GM23248 (cell line): ENCODE results near the gene PIK3R5. TPM values are rescaled to one million over a fixed set of nuclear protein-coding genes. Genes with fewer than 3 reads are reported as not detected.

Experiments used
- DNase-seq: peaks from one replicate; pipeline ENCODE4 v3.0.0-alpha.2; 2015
- H2AFZ ChIP-seq: fragments of 200-600 bp; sonication (generic); 2 replicates; pipeline ENCODE4 v1.6.1; 2016; ENCODE audit warnings: antibody characterized with exemption
- H3F3A ChIP-seq: fragments of 200-600 bp; sonication (generic); 2 replicates; pipeline ENCODE4 v1.6.1; 2016; ENCODE audit warnings: mild to moderate bottlenecking, antibody characterized with exemption, mixed run types; ENCODE audit not compliant: insufficient read depth
- H3K27ac ChIP-seq: fragments of 200-600 bp; sonication (generic); 2 replicates; pipeline ENCODE4 v1.5.1; 2016; ENCODE audit warnings: mild to moderate bottlenecking
- H3K27me3 ChIP-seq: fragments of 200-600 bp; sonication (generic); replicated peaks from 2 replicates; pipeline ENCODE4 v1.6.1; 2016; ENCODE audit warnings: mild to moderate bottlenecking; ENCODE audit not compliant: insufficient read depth
- H3K36me3 ChIP-seq: fragments of 200-600 bp; sonication (generic); 2 replicates; pipeline ENCODE4 v1.6.1; 2016; ENCODE audit warnings: low read depth, mild to moderate bottlenecking
- H3K4me1 ChIP-seq: fragments of 200-600 bp; sonication (generic); 2 replicates; pipeline ENCODE4 v1.6.1; 2016; ENCODE audit warnings: mild to moderate bottlenecking; ENCODE audit not compliant: insufficient read depth
- H3K4me2 ChIP-seq: fragments of 200-600 bp; sonication (generic); one replicate; pipeline ENCODE4 v1.6.1; 2016; ENCODE audit warnings: mild to moderate bottlenecking; ENCODE audit not compliant: unreplicated experiment
- H3K4me3 ChIP-seq: fragments of 200-600 bp; sonication (generic); 2 replicates; pipeline ENCODE4 v1.5.1; 2016; ENCODE audit warnings: mild to moderate bottlenecking
- H3K79me2 ChIP-seq: fragments of 200-600 bp; sonication (generic); 2 replicates; pipeline ENCODE4 v1.6.1; 2016; ENCODE audit warnings: mild to moderate bottlenecking; ENCODE audit not compliant: insufficient read depth
- H3K9ac ChIP-seq: fragments of 200-600 bp; sonication (generic); 2 replicates; pipeline ENCODE4 v1.6.1; 2016; ENCODE audit warnings: mild to moderate bottlenecking
- H3K9me2 ChIP-seq: fragments of 200-600 bp; sonication (generic); 2 replicates; pipeline ENCODE4 v1.6.1; 2016; ENCODE audit warnings: mixed run types, mild to moderate bottlenecking, moderate library complexity; ENCODE audit not compliant: insufficient read depth
- H3K9me3 ChIP-seq: fragments of 200-600 bp; sonication (generic); one replicate; pipeline ENCODE4 v1.6.1; 2017; ENCODE audit warnings: low read depth
- H4K20me1 ChIP-seq: fragments of 200-600 bp; sonication (generic); 2 replicates; pipeline ENCODE4 v1.6.0; 2016; ENCODE audit not compliant: insufficient read depth
- EZH2 ChIP-seq: fragments of 200-600 bp; sonication (generic); IDR thresholded peaks from 2 replicates; pipeline ENCODE4 v1.6.1; 2018; ENCODE audit warnings: antibody characterized with exemption, mild to moderate bottlenecking; ENCODE audit not compliant: insufficient read depth, poor library complexity, severe bottlenecking
- EZH2phosphoT487 ChIP-seq: fragments of 200-600 bp; sonication (generic); IDR thresholded peaks from 2 replicates; pipeline ENCODE4 v1.6.1; 2018; ENCODE audit warnings: antibody characterized with exemption, moderate library complexity, mild to moderate bottlenecking, low read depth; ENCODE audit not compliant: insufficient read depth
- WGBS, 2 experiments: methylation state at CpG; one replicate each; pipeline ENCODE4 v1.1.6; 2015 to 2017; ENCODE audit warnings: low lambda C conversion rate in 2 of 2, low coverage in 1 of 2; ENCODE audit errors: missing lambda C conversion rate in 2 of 2; 5-methylcytosine and 5-hydroxymethylcytosine counted together
- in situ Hi-C: fragments of 300-500 bp; cut with MboI; formaldehyde crosslinking; loops from 2 replicates; pipeline ENCODE4 v1.15.0; 2020
- polyA plus RNA-seq: library from polyadenylated mRNA; unstranded; fragments of >200 nt; fragmentation: Nextera tagmentation; extraction: Ambion mirVana; gene quantifications from 2 replicates; pipeline ENCODE4 v1.2.1, GENCODE V29; 2016
- total RNA-seq: library from RNA; depleted of rRNA; stranded (reverse); fragments of >200 nt; shearing (Covaris generic); gene quantifications from 2 replicates; pipeline ENCODE4 v1.2.3, GENCODE V29; 2014

The PIK3R5 gene
- total and polyA plus RNA-seq, 2 experiments from 2014 or later, result 0.11 TPM; not detected in 1

GRCh38 chr17:8868529-8868951 lies 97.0 kb downstream of the PIK3R5 start:
- no peaks in the 10 kb centered on the region for H3K4me1 ChIP-seq
- TF ChIP-seq EZH2phosphoT487, result no peak
- TF ChIP-seq EZH2, result no peak
- H3K4me3 ChIP-seq, result no peak overlapping the region
- no peaks in the 10 kb centered on the region for H3K27me3 ChIP-seq
- in situ Hi-C loops, result no loop called here
- no peak overlapping the region for H3K27ac ChIP-seq
- H3F3A ChIP-seq, result no peaks in the 10 kb centered on the region
- no peak overlapping the region for H2AFZ ChIP-seq
- DNase-seq, result no peak
- H3K4me2 ChIP-seq, result no peak overlapping the region
- H4K20me1 ChIP-seq, result no peaks in the 10 kb centered on the region
- no peaks in the 10 kb centered on the region for H3K9me3 ChIP-seq
- H3K79me2 ChIP-seq, result no peaks in the 10 kb centered on the region
- no peak overlapping the region for H3K9ac ChIP-seq
- WGBS, 2 experiments, result 62 to 74% methylated on average over 4 of the region's 4 CpGs
- no peaks in the 10 kb centered on the region for H3K9me2 ChIP-seq
- no peaks in the 10 kb centered on the region for H3K36me3 ChIP-seq

GRCh38 chr17:8868092-8868491 lies 97.4 kb downstream of the PIK3R5 start:
- H3K4me3 ChIP-seq, result no peak overlapping the region
- WGBS, 2 experiments, result 89 to 100% methylated on average over 1 of the region's 1 CpG
- in situ Hi-C loops, result no loop called here

GRCh38 chr17:8867361-8867981 lies 98.0 kb downstream of the PIK3R5 start, which contains the start of gene PIK3R6:
PIK3R6 (minus strand) TSS chr17:8867674; CDS start chr17:8849794, 17,880 bp downstream.
- DNase-seq, result no peak
- WGBS, 2 experiments, result 47 to 51% methylated on average over 10 to 12 of the region's 12 CpGs
- Histone ChIP-seq H3K4me3 (no peak within 1 kb of the TSS), H3F3A (no peaks in the 10 kb centered on the region), H4K20me1 (no peaks in the 10 kb centered on the region), H3K79me2 (no peaks in the 10 kb centered on the region), H3K27ac (no peak within 1 kb of the TSS), H3K27me3 (no peaks in the 10 kb centered on the region), H3K4me1 (no peaks in the 10 kb centered on the region), H2AFZ (no peak within 1 kb of the TSS), H3K4me2 (no peak within 1 kb of the TSS), H3K36me3 (no peaks in the 10 kb centered on the region), H3K9ac (no peak within 1 kb of the TSS), H3K9me2 (no peaks in the 10 kb centered on the region), H3K9me3 (no peaks in the 10 kb centered on the region)
- in situ Hi-C loops, result no loop called here
- no peak for TF ChIP-seq EZH2phosphoT487
- TF ChIP-seq EZH2, result no peak

More at GRCh38 chr17:8868092-8868491, 97.4 kb downstream of the PIK3R5 start:
- Histone ChIP-seq H3K4me2 (no peak overlapping the region), H3K79me2 (no peaks in the 10 kb centered on the region), H4K20me1 (no peaks in the 10 kb centered on the region), H3K36me3 (no peaks in the 10 kb centered on the region), H2AFZ (no peak overlapping the region), H3K27ac (no peak overlapping the region), H3K27me3 (no peaks in the 10 kb centered on the region), H3K9me3 (no peaks in the 10 kb centered on the region), H3K9ac (no peak overlapping the region), H3F3A (no peaks in the 10 kb centered on the region), H3K9me2 (no peaks in the 10 kb centered on the region), H3K4me1 (no peaks in the 10 kb centered on the region)
- TF ChIP-seq EZH2phosphoT487 (no peak), EZH2 (no peak)
- no peak for DNase-seq

GRCh38 chr17:8865811-8866210 lies 99.7 kb downstream of the PIK3R5 start:
- H3K9ac ChIP-seq, result no peak overlapping the region
- no peak overlapping the region for H3K4me3 ChIP-seq
- H2AFZ ChIP-seq, result no peak overlapping the region
- no peaks in the 10 kb centered on the region for H3K79me2 ChIP-seq
- H3K27me3 ChIP-seq, result no peaks in the 10 kb centered on the region
- no peak overlapping the region for H3K4me2 ChIP-seq
- H3K9me2 ChIP-seq, result no peaks in the 10 kb centered on the region
- no peak for DNase-seq
- no peaks in the 10 kb centered on the region for H3K4me1 ChIP-seq
- in situ Hi-C loops, result no loop called here
- no peaks in the 10 kb centered on the region for H4K20me1 ChIP-seq
- no peak overlapping the region for H3K27ac ChIP-seq
- no peaks in the 10 kb centered on the region for H3K9me3 ChIP-seq
- no peaks in the 10 kb centered on the region for H3F3A ChIP-seq
- TF ChIP-seq EZH2, result no peak
- TF ChIP-seq EZH2phosphoT487, result no peak
- no peaks in the 10 kb centered on the region for H3K36me3 ChIP-seq
- 70 to 83% methylated on average over 7 of the region's 7 CpGs for WGBS, 2 experiments
